ENCODE measurements around the gene PSMD13.

GRCh38 chr11:215581-216037 is 21.2 kb upstream of the PSMD13 start:
- 0 out of 2 replicates have a peak, but pooled peaks have one; percentile 31 for TF ChIP-seq POLR2A (IDR thresholded peaks at IDR 0.05; ENCODE audit: low read depth, low read length)
- no peak for TF ChIP-seq RFX5 (IDR thresholded peaks at IDR 0.05; ENCODE audit: low read depth, low read length)
- no peak for TF ChIP-seq USF2 (IDR thresholded peaks at IDR 0.05; ENCODE audit: low read depth, low read length)
- no peak for TF ChIP-seq CTCF (conservative IDR thresholded peaks at IDR 0.05; ENCODE audit: low read depth, low read length)
- no peak for TF ChIP-seq RAD21 (IDR thresholded peaks at IDR 0.05; ENCODE audit: low read length)
- no peak for TF ChIP-seq MAZ (IDR thresholded peaks at IDR 0.05; ENCODE audit: borderline replicate concordance, low read depth, low read length)
- TF ChIP-seq MXI1 (IDR thresholded peaks at IDR 0.05; ENCODE audit: borderline replicate concordance, low read depth, low read length), result no peak
- no peak for TF ChIP-seq SMC3 (IDR thresholded peaks at IDR 0.05; ENCODE audit: low read depth, low read length)
- TF ChIP-seq MAFK (IDR thresholded peaks at IDR 0.05; ENCODE audit: low read depth, low read length), result no peak
- TF ChIP-seq RCOR1 (IDR thresholded peaks at IDR 0.05; ENCODE audit: insufficient replicate concordance, low read length), result no peak
- peak; percentile 36; the same call in 1 of the 2 replicates for TF ChIP-seq CEBPB (IDR thresholded peaks at IDR 0.05; ENCODE audit: low read depth, low read length)
- TF ChIP-seq FOS (IDR thresholded peaks at IDR 0.05; ENCODE audit: low read depth, low read length), result no peak
